Fibroblast of skin of abdomen (primary cell): ENCODE measurements around the gene FAM107A.
A peak's percentile ranks its signal among the peaks of the same experiment; 100 is the strongest.

ENCODE experiments used
- DNase-seq: peaks from one replicate; pipeline ENCODE4 v3.0.0-alpha.2; 2013

The FAM107A gene

GRCh38 chr3:58566398-58567250 lies 10.6 kb downstream of the FAM107A start:
- DNase-seq = no peak

GRCh38 chr3:58565621-58566397 lies 11.4 kb downstream of the FAM107A start:
- no peak for DNase-seq

GRCh38 chr3:58564456-58565160 lies 12.6 kb downstream of the FAM107A start:
- peak; percentile 80 for DNase-seq

GRCh38 chr3:58564054-58564453 lies 13.1 kb downstream of the FAM107A start:
- DNase-seq = no peak

GRCh38 chr3:58563386-58564035 lies 13.7 kb downstream of the FAM107A start:
- DNase-seq = no peak

GRCh38 chr3:58562498-58562897 lies 14.7 kb downstream of the FAM107A start:
- DNase-seq = no peak

GRCh38 chr3:58560771-58561311 lies 16.4 kb downstream of the FAM107A start:
- peak; percentile 97 for DNase-seq

GRCh38 chr3:58559586-58559985 lies 17.6 kb downstream of the FAM107A start:
- DNase-seq = no peak

GRCh38 chr3:58557491-58557890 lies 19.7 kb downstream of the FAM107A start:
- no peak for DNase-seq

- DNase-seq = no peak
Measured at GRCh38 chr3:58556761-58557221, 20.4 kb downstream of the FAM107A start.

GRCh38 chr3:58556001-58556400 lies 21.2 kb downstream of the FAM107A start:
- no peak for DNase-seq

- no peak for DNase-seq
Measured at GRCh38 chr3:58555203-58555602, 22.0 kb downstream of the FAM107A start.

- DNase-seq = no peak
Measured at GRCh38 chr3:58553003-58553402, 24.2 kb downstream of the FAM107A start.

- DNase-seq = no peak
Measured at GRCh38 chr3:58551636-58552180, 25.5 kb downstream of the FAM107A start.

GRCh38 chr3:58544541-58544940 lies 32.6 kb downstream of the FAM107A start:
- DNase-seq = peak; percentile 50

GRCh38 chr3:58540176-58540858 lies 36.9 kb downstream of the FAM107A start:
- DNase-seq = no peak

GRCh38 chr3:58539626-58540025 lies 37.6 kb downstream of the FAM107A start:
- no peak for DNase-seq

GRCh38 chr3:58537412-58538301 lies 39.5 kb downstream of the FAM107A start:
- DNase-seq = no peak

GRCh38 chr3:58536501-58537411 lies 40.4 kb downstream of the FAM107A start, which contains the start of gene ACOX2:
TSS of gene ACOX2 (minus strand) at chr3:58537190. CDS start at chr3:58535106, 2,084 bp downstream.
- peak; percentile 59 for DNase-seq
